ENCODE measurements around the gene KRTAP4-16. TPM values are rescaled to one million over a fixed set of nuclear protein-coding genes. Genes with fewer than 3 reads are reported as not detected.

The KRTAP4-16 gene
- total RNA-seq, 6 donors from 2014 or later = not detected

DNA sequence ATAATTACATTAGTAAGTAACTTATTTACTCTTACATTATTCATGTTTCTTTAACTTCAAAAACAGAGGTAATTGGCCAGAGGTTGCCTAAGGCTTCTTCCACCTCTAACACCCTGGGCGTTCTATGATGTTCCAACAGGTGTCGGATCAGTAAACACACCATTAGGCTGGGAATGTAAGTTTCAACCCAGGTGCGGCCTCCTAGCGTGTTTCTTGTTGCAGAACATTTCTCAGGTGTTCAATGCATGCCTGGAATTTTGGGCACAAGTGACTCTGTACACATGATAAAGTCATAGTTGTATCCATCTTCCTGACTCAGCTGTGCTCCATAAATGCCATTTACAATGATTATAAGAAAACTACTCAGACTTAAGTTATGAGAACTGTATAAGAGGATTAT lies 48.0 kb downstream of the KRTAP4-16 start:
- no peak for DNase-seq
- no peak for ATAC-seq (ENCODE audit: low FRiP score in 2 of 2)
- no peaks in the 10 kb centered on the region for H3K4me1 ChIP-seq
- no peak for TF ChIP-seq POLR2AphosphoS5 (IDR thresholded peaks at IDR 0.05)
- no peak for TF ChIP-seq EP300 (IDR thresholded peaks at IDR 0.05)
- TF ChIP-seq, protein P1, sequence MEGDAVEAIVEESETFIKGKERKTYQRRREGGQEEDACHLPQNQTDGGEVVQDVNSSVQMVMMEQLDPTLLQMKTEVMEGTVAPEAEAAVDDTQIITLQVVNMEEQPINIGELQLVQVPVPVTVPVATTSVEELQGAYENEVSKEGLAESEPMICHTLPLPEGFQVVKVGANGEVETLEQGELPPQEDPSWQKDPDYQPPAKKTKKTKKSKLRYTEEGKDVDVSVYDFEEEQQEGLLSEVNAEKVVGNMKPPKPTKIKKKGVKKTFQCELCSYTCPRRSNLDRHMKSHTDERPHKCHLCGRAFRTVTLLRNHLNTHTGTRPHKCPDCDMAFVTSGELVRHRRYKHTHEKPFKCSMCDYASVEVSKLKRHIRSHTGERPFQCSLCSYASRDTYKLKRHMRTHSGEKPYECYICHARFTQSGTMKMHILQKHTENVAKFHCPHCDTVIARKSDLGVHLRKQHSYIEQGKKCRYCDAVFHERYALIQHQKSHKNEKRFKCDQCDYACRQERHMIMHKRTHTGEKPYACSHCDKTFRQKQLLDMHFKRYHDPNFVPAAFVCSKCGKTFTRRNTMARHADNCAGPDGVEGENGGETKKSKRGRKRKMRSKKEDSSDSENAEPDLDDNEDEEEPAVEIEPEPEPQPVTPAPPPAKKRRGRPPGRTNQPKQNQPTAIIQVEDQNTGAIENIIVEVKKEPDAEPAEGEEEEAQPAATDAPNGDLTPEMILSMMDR (IDR thresholded peaks at IDR 0.05) = no peak
- H3K36me3 ChIP-seq = no peaks in the 10 kb centered on the region
- no peak overlapping the region for H3K27ac ChIP-seq
- 78 to 84% methylated on average over 4 of the region's 4 CpGs for WGBS, 2 donors
- H3K9me3 ChIP-seq = no peaks in the 10 kb centered on the region
- H3K4me3 ChIP-seq = no peak overlapping the region
- no peaks in the 10 kb centered on the region for H3K27me3 ChIP-seq

DNA sequence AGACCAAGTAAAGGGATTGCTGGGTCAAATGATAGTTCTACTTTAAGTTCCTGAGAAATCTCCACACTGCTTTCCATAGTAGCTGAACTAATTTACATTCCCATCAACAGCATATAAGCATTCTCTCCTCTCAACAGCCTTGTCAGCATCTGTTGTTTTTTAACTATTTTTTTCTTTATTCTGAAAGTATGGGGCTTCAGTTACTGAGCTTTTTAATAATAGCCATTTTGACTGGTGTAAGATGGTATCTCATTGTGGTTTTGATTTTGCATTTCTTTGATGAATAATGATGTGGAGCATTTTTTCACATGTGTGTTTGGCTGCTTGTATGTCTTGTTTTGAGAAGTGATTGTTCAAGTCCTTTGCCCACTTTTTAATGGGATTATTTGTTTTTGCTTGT lies 49.4 kb downstream of the KRTAP4-16 start:
- no peaks in the 10 kb centered on the region for H3K9me3 ChIP-seq
- no peaks in the 10 kb centered on the region for H3K4me1 ChIP-seq
- DNase-seq (no peak), ATAC-seq (ENCODE audit: low FRiP score in 2 of 2) (no peak)
- H3K4me3 ChIP-seq = no peak overlapping the region
- H3K36me3 ChIP-seq = no peaks in the 10 kb centered on the region
- no peaks in the 10 kb centered on the region for H3K27me3 ChIP-seq
- TF ChIP-seq EP300 (IDR thresholded peaks at IDR 0.05) (no peak), POLR2AphosphoS5 (IDR thresholded peaks at IDR 0.05) (no peak), POLR2A (IDR thresholded peaks at IDR 0.05) (no peak)
- TF ChIP-seq, protein P1 (IDR thresholded peaks at IDR 0.05) = no peak
- H3K27ac ChIP-seq = no peak overlapping the region

Other genes with a start within 250 kb of the KRTAP4-16 start
- gene KRT12, start 235.0 kb downstream of the KRTAP4-16 start, total RNA-seq = not detected
- under 1 TPM in 2 of 6 donors, not detected in 4; 0.31 to 0.37 TPM for gene KRT20, start 217.0 kb downstream of the KRTAP4-16 start, total RNA-seq
- gene KRT23, start 164.6 kb downstream of the KRTAP4-16 start, total RNA-seq = 10 to 100 TPM in 1 of 6 donors, 1 to 10 TPM in 4, under 1 TPM in 1; 0.49 to 10.7 (median 3.1) TPM
- gene KRT39, start 135.3 kb downstream of the KRTAP4-16 start, total RNA-seq = not detected
- under 1 TPM in 1 of 6 donors, not detected in 5; 0.24 TPM for gene KRT40, start 117.9 kb downstream of the KRTAP4-16 start, total RNA-seq
- gene KRTAP3-3, start 108.0 kb downstream of the KRTAP4-16 start, total RNA-seq = not detected
- not detected for gene KRTAP3-2, start 102.3 kb downstream of the KRTAP4-16 start, total RNA-seq
- gene KRTAP3-1, start 93.1 kb downstream of the KRTAP4-16 start, total RNA-seq = not detected
- gene KRTAP1-5, start 75.0 kb downstream of the KRTAP4-16 start, total RNA-seq = not detected
- not detected for gene KRTAP1-4, start 72.0 kb downstream of the KRTAP4-16 start, total RNA-seq
- not detected for gene KRTAP1-3, start 67.3 kb downstream of the KRTAP4-16 start, total RNA-seq
- not detected for gene KRTAP1-1, start 60.8 kb downstream of the KRTAP4-16 start, total RNA-seq
- not detected for gene KRTAP2-1, start 54.9 kb downstream of the KRTAP4-16 start, total RNA-seq
- not detected for gene KRTAP2-2, start 47.0 kb downstream of the KRTAP4-16 start, total RNA-seq
- not detected for gene KRTAP2-3, start 42.1 kb downstream of the KRTAP4-16 start, total RNA-seq
- gene KRTAP2-4, start 36.3 kb downstream of the KRTAP4-16 start, total RNA-seq = not detected
- gene KRTAP4-7, start 18.1 kb downstream of the KRTAP4-16 start, total RNA-seq = not detected
- not detected for gene KRTAP4-8, start 4.1 kb downstream of the KRTAP4-16 start, total RNA-seq
- gene KRTAP4-9, start 3.2 kb upstream of the KRTAP4-16 start, total RNA-seq = not detected
- not detected for gene KRTAP4-11, start 16.2 kb upstream of the KRTAP4-16 start, total RNA-seq
- gene KRTAP4-12, start 22.0 kb upstream of the KRTAP4-16 start, total RNA-seq = not detected
- gene KRTAP4-6, start 38.3 kb upstream of the KRTAP4-16 start, total RNA-seq = not detected
- not detected for gene KRTAP4-5, start 47.6 kb upstream of the KRTAP4-16 start, total RNA-seq
- not detected for gene KRTAP4-4, start 58.5 kb upstream of the KRTAP4-16 start, total RNA-seq
- gene KRTAP4-3, start 66.0 kb upstream of the KRTAP4-16 start, total RNA-seq = not detected
- gene KRTAP4-2, start 76.0 kb upstream of the KRTAP4-16 start, total RNA-seq = not detected
- not detected for gene KRTAP4-1, start 82.7 kb upstream of the KRTAP4-16 start, total RNA-seq
- gene KRTAP9-1, start 87.7 kb upstream of the KRTAP4-16 start, total RNA-seq = not detected
- gene KRTAP9-2, start 124.4 kb upstream of the KRTAP4-16 start, total RNA-seq = not detected
- gene KRTAP9-3, start 130.2 kb upstream of the KRTAP4-16 start, total RNA-seq = not detected
- gene KRTAP9-8, start 135.8 kb upstream of the KRTAP4-16 start, total RNA-seq = not detected
- gene KRTAP9-4, start 147.5 kb upstream of the KRTAP4-16 start, total RNA-seq = not detected
- not detected for gene KRTAP9-9, start 153.2 kb upstream of the KRTAP4-16 start, total RNA-seq
- not detected for gene KRTAP9-6, start 163.2 kb upstream of the KRTAP4-16 start, total RNA-seq
- gene KRTAP9-7, start 173.5 kb upstream of the KRTAP4-16 start, total RNA-seq = not detected
- not detected for gene KRTAP29-1, start 200.6 kb upstream of the KRTAP4-16 start, total RNA-seq
- gene KRTAP16-1, start 207.1 kb upstream of the KRTAP4-16 start, total RNA-seq = not detected
- not detected for gene KRTAP17-1, start 213.5 kb upstream of the KRTAP4-16 start, total RNA-seq
- not detected for gene KRT33A, start 248.6 kb upstream of the KRTAP4-16 start, total RNA-seq